ENCODE measurements around the gene TP53BP1.
A peak's percentile ranks its signal among the peaks of the same experiment; 100 is the strongest.
"Not testable (repeated sequence)": the region's sequence is repeated elsewhere in the genome, so short reads cannot be mapped to it uniquely, and the experiment has no call there.

TP53BP1 gene

GRCh38 chr15:43393592-43393991, 99.4 kb downstream of the TP53BP1 start:
- H3K27me3 ChIP-seq (ENCODE audit: control insufficient read depth, insufficient read depth, low read length); H3K36me3 ChIP-seq (ENCODE audit: control insufficient read depth, insufficient read depth, low read length); H3K9me3 ChIP-seq (ENCODE audit: control insufficient read depth, insufficient read depth, low read length); H3K27ac ChIP-seq (ENCODE audit: low read length); DNase-seq (ENCODE audit: low read depth, low spot score); H3K4me3 ChIP-seq (ENCODE audit: low read length); H3K4me1 ChIP-seq (ENCODE audit: control insufficient read depth, insufficient read depth, low read length): not testable (repeated sequence)
- no CpG with 5 or more reads among the region's 6 CpGs for WGBS (ENCODE audit: insufficient coverage, insufficient read length)

- Histone ChIP-seq H3K4me1 (ENCODE audit: control insufficient read depth, insufficient read depth, low read length) (no peaks in the 10 kb centered on the region), H3K9me3 (ENCODE audit: control insufficient read depth, insufficient read depth, low read length) (no peaks in the 10 kb centered on the region), H3K36me3 (ENCODE audit: control insufficient read depth, insufficient read depth, low read length) (peaks cover 8% of the 10 kb centered on the region; the same call in 1 of the 2 replicates), H3K4me3 (ENCODE audit: low read length) (no peak overlapping the region), H3K27ac (ENCODE audit: low read length) (no peak overlapping the region), H3K27me3 (ENCODE audit: control insufficient read depth, insufficient read depth, low read length) (no peaks in the 10 kb centered on the region)
- DNase-seq (ENCODE audit: low read depth, low spot score), result no peak
- WGBS (ENCODE audit: insufficient coverage, insufficient read length), result no CpG with 5 or more reads among the region's 8 CpGs
Observed at GRCh38 chr15:43390723-43391122, 102.2 kb downstream of the TP53BP1 start.

- H3K4me3 ChIP-seq (ENCODE audit: low read length), result no peak overlapping the region
- DNase-seq (ENCODE audit: low read depth, low spot score), result no peak
- H3K36me3 ChIP-seq (ENCODE audit: control insufficient read depth, insufficient read depth, low read length), result peaks cover 4% of the 10 kb centered on the region; the same call in 1 of the 2 replicates
- no CpG with 5 or more reads among the region's 2 CpGs for WGBS (ENCODE audit: insufficient coverage, insufficient read length)
- H3K27ac ChIP-seq (ENCODE audit: low read length), result no peak overlapping the region
- no peaks in the 10 kb centered on the region for H3K9me3 ChIP-seq (ENCODE audit: control insufficient read depth, insufficient read depth, low read length)
- H3K27me3 ChIP-seq (ENCODE audit: control insufficient read depth, insufficient read depth, low read length), result no peaks in the 10 kb centered on the region
- no peaks in the 10 kb centered on the region for H3K4me1 ChIP-seq (ENCODE audit: control insufficient read depth, insufficient read depth, low read length)
Observed at GRCh38 chr15:43383070-43383469, 109.9 kb downstream of the TP53BP1 start.

GRCh38 chr15:43382310-43382709, 110.6 kb downstream of the TP53BP1 start:
- no peak for DNase-seq (ENCODE audit: low read depth, low spot score)
- Histone ChIP-seq H3K4me1 (ENCODE audit: control insufficient read depth, insufficient read depth, low read length) (no peaks in the 10 kb centered on the region), H3K4me3 (ENCODE audit: low read length) (no peak overlapping the region), H3K9me3 (ENCODE audit: control insufficient read depth, insufficient read depth, low read length) (no peaks in the 10 kb centered on the region), H3K27me3 (ENCODE audit: control insufficient read depth, insufficient read depth, low read length) (no peaks in the 10 kb centered on the region), H3K36me3 (ENCODE audit: control insufficient read depth, insufficient read depth, low read length) (peaks cover 4% of the 10 kb centered on the region; the same call in 1 of the 2 replicates), H3K27ac (ENCODE audit: low read length) (no peak overlapping the region)
- WGBS (ENCODE audit: insufficient coverage, insufficient read length), result no CpG with 5 or more reads among the region's 4 CpGs

GRCh38 chr15:43378601-43379000, 114.4 kb downstream of the TP53BP1 start:
- Histone ChIP-seq H3K4me3 (ENCODE audit: low read length) (no peak overlapping the region), H3K4me1 (ENCODE audit: control insufficient read depth, insufficient read depth, low read length) (no peaks in the 10 kb centered on the region), H3K36me3 (ENCODE audit: control insufficient read depth, insufficient read depth, low read length) (no peaks in the 10 kb centered on the region; the same call in 1 of the 2 replicates), H3K9me3 (ENCODE audit: control insufficient read depth, insufficient read depth, low read length) (no peaks in the 10 kb centered on the region), H3K27me3 (ENCODE audit: control insufficient read depth, insufficient read depth, low read length) (no peaks in the 10 kb centered on the region), H3K27ac (ENCODE audit: low read length) (no peak overlapping the region)
- DNase-seq (ENCODE audit: low read depth, low spot score), result no peak

GRCh38 chr15:43376017-43376705, 116.8 kb downstream of the TP53BP1 start:
- Histone ChIP-seq H3K27ac (ENCODE audit: low read length) (no peak overlapping the region), H3K4me1 (ENCODE audit: control insufficient read depth, insufficient read depth, low read length) (no peaks in the 10 kb centered on the region), H3K9me3 (ENCODE audit: control insufficient read depth, insufficient read depth, low read length) (no peaks in the 10 kb centered on the region), H3K4me3 (ENCODE audit: low read length) (no peak overlapping the region), H3K36me3 (ENCODE audit: control insufficient read depth, insufficient read depth, low read length) (no peaks in the 10 kb centered on the region), H3K27me3 (ENCODE audit: control insufficient read depth, insufficient read depth, low read length) (no peaks in the 10 kb centered on the region)
- no CpG with 5 or more reads among the region's 13 CpGs for WGBS (ENCODE audit: insufficient coverage, insufficient read length)
- DNase-seq (ENCODE audit: low read depth, low spot score), result no peak

- peak; percentile 68 for DNase-seq (ENCODE audit: low read depth, low spot score)
- WGBS (ENCODE audit: insufficient coverage, insufficient read length), result no CpG with 5 or more reads among the region's 66 CpGs
- H3K4me3 ChIP-seq (ENCODE audit: low read length), result peak within 1 kb of the TSS; percentile 99
- no peaks in the 10 kb centered on the region for H3K4me1 ChIP-seq (ENCODE audit: control insufficient read depth, insufficient read depth, low read length)
- H3K27ac ChIP-seq (ENCODE audit: low read length), result no peak within 1 kb of the TSS
- H3K36me3 ChIP-seq (ENCODE audit: control insufficient read depth, insufficient read depth, low read length), result peaks cover 7% of the 10 kb centered on the region
- no peaks in the 10 kb centered on the region for H3K9me3 ChIP-seq (ENCODE audit: control insufficient read depth, insufficient read depth, low read length)
- H3K27me3 ChIP-seq (ENCODE audit: control insufficient read depth, insufficient read depth, low read length), result no peaks in the 10 kb centered on the region
Observed at GRCh38 chr15:43370975-43371974, 121.7 kb downstream of the TP53BP1 start, which contains the start of the genes TUBGCP4 and ZSCAN29. TUBGCP4 (plus strand) TSS chr15:43371101; CDS start chr15:43371355, 254 bp downstream. ZSCAN29 (minus strand) TSS chr15:43371043; CDS start chr15:43369913, 1,130 bp downstream.

- Histone ChIP-seq H3K36me3 (ENCODE audit: control insufficient read depth, insufficient read depth, low read length) (peaks cover 11% of the 10 kb centered on the region), H3K27ac (ENCODE audit: low read length) (no peak overlapping the region), H3K4me3 (ENCODE audit: low read length) (peak overlapping the region; percentile 99), H3K9me3 (ENCODE audit: control insufficient read depth, insufficient read depth, low read length) (no peaks in the 10 kb centered on the region), H3K4me1 (ENCODE audit: control insufficient read depth, insufficient read depth, low read length) (no peaks in the 10 kb centered on the region), H3K27me3 (ENCODE audit: control insufficient read depth, insufficient read depth, low read length) (no peaks in the 10 kb centered on the region)
- no peak for DNase-seq (ENCODE audit: low read depth, low spot score)
- WGBS (ENCODE audit: insufficient coverage, insufficient read length), result no CpG with 5 or more reads among the region's 45 CpGs
Observed at GRCh38 chr15:43370310-43370974, 122.5 kb downstream of the TP53BP1 start.

GRCh38 chr15:43361313-43361903, 131.5 kb downstream of the TP53BP1 start:
- no peak overlapping the region for H3K4me3 ChIP-seq (ENCODE audit: low read length)
- no peaks in the 10 kb centered on the region for H3K27me3 ChIP-seq (ENCODE audit: control insufficient read depth, insufficient read depth, low read length)
- no peaks in the 10 kb centered on the region for H3K4me1 ChIP-seq (ENCODE audit: control insufficient read depth, insufficient read depth, low read length)
- peaks cover 26% of the 10 kb centered on the region for H3K36me3 ChIP-seq (ENCODE audit: control insufficient read depth, insufficient read depth, low read length)
- peaks cover 5% of the 10 kb centered on the region for H3K9me3 ChIP-seq (ENCODE audit: control insufficient read depth, insufficient read depth, low read length)
- no CpG with 5 or more reads among the region's 7 CpGs for WGBS (ENCODE audit: insufficient coverage, insufficient read length)
- no peak overlapping the region for H3K27ac ChIP-seq (ENCODE audit: low read length)
- no peak for DNase-seq (ENCODE audit: low read depth, low spot score)

- peaks cover 5% of the 10 kb centered on the region for H3K9me3 ChIP-seq (ENCODE audit: control insufficient read depth, insufficient read depth, low read length)
- no peak overlapping the region for H3K27ac ChIP-seq (ENCODE audit: low read length)
- no peak overlapping the region for H3K4me3 ChIP-seq (ENCODE audit: low read length)
- WGBS (ENCODE audit: insufficient coverage, insufficient read length), result no CpG with 5 or more reads among the region's 4 CpGs
- no peaks in the 10 kb centered on the region for H3K27me3 ChIP-seq (ENCODE audit: control insufficient read depth, insufficient read depth, low read length)
- DNase-seq (ENCODE audit: low read depth, low spot score), result no peak
- peaks cover 21% of the 10 kb centered on the region for H3K36me3 ChIP-seq (ENCODE audit: control insufficient read depth, insufficient read depth, low read length)
- H3K4me1 ChIP-seq (ENCODE audit: control insufficient read depth, insufficient read depth, low read length), result no peaks in the 10 kb centered on the region
Observed at GRCh38 chr15:43360821-43361220, 132.1 kb downstream of the TP53BP1 start.

Measured in iPS DF 6.9 (cell line).